ENCODE results near the gene PIK3CB. TPM values are rescaled to one million over a fixed set of nuclear protein-coding genes. Genes with fewer than 3 reads are reported as not detected.

The PIK3CB gene
- total and polyA plus RNA-seq, 2 of the 8 experiments (the other 6 are each of a cell fraction or from before 2014, with no cell fraction given): 8.3 to 35.2 TPM

GRCh38 chr3:138854204-138854603 is 19.5 kb upstream of the PIK3CB start:
- peaks cover 0 to 5% (median 0%) of the 10 kb centered on the region in 4 experiments; a peak in 4 of 7 replicates for H3K4me1 ChIP-seq (replicated peaks in 1 of 4; ENCODE audit: control insufficient read depth in 3 of 4, insufficient read depth in 4 of 4, low read length in 3 of 4)
- no peak overlapping the region for H4K91ac ChIP-seq (replicated peaks; ENCODE audit: insufficient read length, low read length)
- H3K23ac ChIP-seq (ENCODE audit: insufficient read length): no peak overlapping the region
- H4K8ac ChIP-seq (ENCODE audit: extremely low read depth, insufficient read depth, low read length): no peak overlapping the region
- H2BK15ac ChIP-seq (ENCODE audit: low read length): no peak overlapping the region
- H3K9ac ChIP-seq (replicated peaks in 1 of 4; ENCODE audit: extremely low read depth in 1 of 4, low read depth in 3 of 4, low read length in 3 of 4): no peak overlapping the region
- H3K23me2 ChIP-seq (ENCODE audit: low read depth, low read length): no peaks in the 10 kb centered on the region
- TF ChIP-seq ZNF274 (IDR thresholded peaks at IDR 0.05; ENCODE audit: borderline replicate concordance, extremely low read depth, low read length) (no peak), POLR2AphosphoS5 (IDR thresholded peaks at IDR 0.05; ENCODE audit: low read depth, low read length) (no peak), TAF7 (optimal IDR thresholded peaks at IDR 0.05; ENCODE audit: borderline replicate concordance, low read depth, low read length) (no peak), ASH2L (IDR thresholded peaks at IDR 0.05; ENCODE audit: low read length) (no peak), RXRA (IDR thresholded peaks at IDR 0.05; ENCODE audit: insufficient read depth, low read depth, low read length) (no peak), BCL11A (IDR thresholded peaks at IDR 0.05; ENCODE audit: low read depth in 2 of 2, low read length in 2 of 2) (no peak), EP300 (IDR thresholded peaks at IDR 0.05; ENCODE audit: borderline replicate concordance in 1 of 2, low read depth in 2 of 2, low read length in 2 of 2) (no peak)
- TF ChIP-seq, protein P1, sequence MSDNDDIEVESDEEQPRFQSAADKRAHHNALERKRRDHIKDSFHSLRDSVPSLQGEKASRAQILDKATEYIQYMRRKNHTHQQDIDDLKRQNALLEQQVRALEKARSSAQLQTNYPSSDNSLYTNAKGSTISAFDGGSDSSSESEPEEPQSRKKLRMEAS (IDR thresholded peaks at IDR 0.05): no peak
- TF ChIP-seq, protein P2, sequence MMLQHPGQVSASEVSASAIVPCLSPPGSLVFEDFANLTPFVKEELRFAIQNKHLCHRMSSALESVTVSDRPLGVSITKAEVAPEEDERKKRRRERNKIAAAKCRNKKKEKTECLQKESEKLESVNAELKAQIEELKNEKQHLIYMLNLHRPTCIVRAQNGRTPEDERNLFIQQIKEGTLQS (IDR thresholded peaks at IDR 0.05; ENCODE audit: insufficient read depth, low read depth, low read length): no peak
- no peaks in the 10 kb centered on the region for H4K20me1 ChIP-seq (replicated peaks in 1 of 2; ENCODE audit: control insufficient read depth in 1 of 2, insufficient read depth in 2 of 2, low read length in 2 of 2)
- H3K14ac ChIP-seq (ENCODE audit: insufficient read length): no peak overlapping the region
- no peaks in the 10 kb centered on the region for H3K79me1 ChIP-seq (ENCODE audit: low read depth, low read length)
- no peak overlapping the region for H2BK5ac ChIP-seq (ENCODE audit: low read depth, low read length)
- no peak for FAIRE-seq
- H4K5ac ChIP-seq (ENCODE audit: insufficient read length, low read depth, low read length): no peak overlapping the region
- no peak overlapping the region for H3K18ac ChIP-seq (ENCODE audit: extremely low read depth, low read length)
- H2AFZ ChIP-seq (ENCODE audit: low read length): no peak overlapping the region
- H3K4ac ChIP-seq (replicated peaks; ENCODE audit: insufficient read length, low read depth, low read length): no peak overlapping the region
- WGBS, 2 experiments (ENCODE audit: extremely low coverage in 1 of 2, insufficient coverage in 1 of 2, insufficient read length in 1 of 2, insufficient replicate concordance in 2 of 2, low coverage in 1 of 2, low lambda C conversion rate in 2 of 2, missing lambda C conversion rate in 1 of 2): 90% methylated on average over 3 of the region's 3 CpGs; no CpG with 5 or more reads in 1 of the 2 experiments
- H3K27ac ChIP-seq (ENCODE audit: low read depth, low read length): no peak overlapping the region
- no peaks in the 10 kb centered on the region for H3K36me3 ChIP-seq (ENCODE audit: control insufficient read depth in 2 of 4, insufficient read depth in 4 of 4, low read length in 3 of 4)
- no peak overlapping the region for H2BK20ac ChIP-seq (ENCODE audit: low read length)
- no peak overlapping the region for H3K4me2 ChIP-seq (ENCODE audit: insufficient read depth in 1 of 2, low read depth in 2 of 2, low read length in 2 of 2)
- H2BK120ac ChIP-seq (replicated peaks; ENCODE audit: low read depth, low read length): no peak overlapping the region
- H3K27me3 ChIP-seq (replicated peaks in 1 of 4; ENCODE audit: control insufficient read depth in 3 of 4, extremely low read depth in 1 of 4, insufficient read depth in 3 of 4, low read length in 3 of 4): no peaks in the 10 kb centered on the region
- H3K4me3 ChIP-seq (ENCODE audit: extremely low read depth in 1 of 4, insufficient read depth in 2 of 4, low read depth in 3 of 4, low read length in 4 of 4): no peak overlapping the region
- H2BK12ac ChIP-seq (ENCODE audit: low read depth, low read length): no peak overlapping the region
- H3K9me3 ChIP-seq (ENCODE audit: insufficient read depth in 2 of 2, low read depth in 1 of 2, low read length in 1 of 2): no peaks in the 10 kb centered on the region
- H2AK5ac ChIP-seq (ENCODE audit: low read depth, low read length): no peak overlapping the region
- POLR2A ChIA-PET (ENCODE audit: partially characterized antibody): interaction anchor here (1.2 to 2.9 kb wide), 3 partner anchors 8 to 12 kb away, joined by 6 to 13 read pairs (median 9); no protein-coding TSS in a partner anchor
- DNase-seq (ENCODE audit: low read depth in 1 of 2, low spot score in 2 of 2): no peak
- no peaks in the 10 kb centered on the region for H3K79me2 ChIP-seq (ENCODE audit: control insufficient read depth in 1 of 2, insufficient read depth in 2 of 2, low read length in 2 of 2)
- CTCF ChIA-PET (ENCODE audit: partially characterized antibody): interaction anchor here (3.2 kb wide), 1 partner anchor 61 kb away, joined by 12 read pairs; no protein-coding TSS in a partner anchor
- H3K56ac ChIP-seq (replicated peaks; ENCODE audit: insufficient read length, low read depth, low read length): no peak overlapping the region
